Gastrocnemius medialis (tissue), 4 donors: ENCODE results near the gene LEMD1. TPM values are rescaled to one million over a fixed set of nuclear protein-coding genes. Genes with fewer than 3 reads are reported as not detected.
"Not testable (repeated sequence)": the region's sequence is repeated elsewhere in the genome, so short reads cannot be mapped to it uniquely, and the experiment has no call there.

Experiments used
- ATAC-seq, 2 donors: fragments of 150-250 bp; one replicate each; pipeline ENCODE4 v1.9.1; 2016
- DNase-seq, 2 donors: peaks; one replicate each; pipeline ENCODE4 v3.0.0-alpha.2; 2019
- H3K27ac ChIP-seq, 4 donors: fragments of 200-600 bp; sonication (generic); 1 replicate in 1 of 4; 2 replicates in 3 of 4; pipeline ENCODE4 v1.5.1; 2016 to 2018; ENCODE audit warnings: mild to moderate bottlenecking in 2 of 4, moderate library complexity in 1 of 4
- H3K27me3 ChIP-seq, 3 donors: fragments of 200-600 bp; sonication (generic) in 2 of 3; 1 replicate in 1 of 3; 2 replicates in 2 of 3; pipeline versions ENCODE4 v1.5.1 to v1.6.0; 2016 to 2019; ENCODE audit warnings: mild to moderate bottlenecking in 1 of 3, moderate library complexity in 1 of 3
- H3K36me3 ChIP-seq, 2 donors: fragments of 200-600 bp; sonication (generic) in 1 of 2; one replicate each; pipeline ENCODE4 v1.5.1; 2017 to 2018
- H3K4me1 ChIP-seq, 2 donors: fragments of 200-600 bp; sonication (generic) in 1 of 2; one replicate each; pipeline ENCODE4 v1.5.1; 2016 to 2017; ENCODE audit warnings: mild to moderate bottlenecking in 2 of 2
- H3K4me3 ChIP-seq, 4 donors: fragments of 200-600 bp; sonication (generic) in 3 of 4; 1 replicate in 1 of 4; 2 replicates in 3 of 4; pipeline ENCODE4 v1.5.1; 2016 to 2019; ENCODE audit warnings: mild to moderate bottlenecking in 2 of 4
- H3K9me3 ChIP-seq, 3 donors: fragments of 200-600 bp; sonication (generic) in 2 of 3; 1 replicate in 1 of 3; 2 replicates in 2 of 3; pipeline ENCODE4 v1.5.1; 2016 to 2019
- POLR2A ChIP-seq, 2 donors: fragments of 450-650 bp; IDR thresholded peaks; one replicate each; pipeline ENCODE4 v1.6.1; 2017; ENCODE audit warnings: antibody characterized with exemption in 2 of 2, mild to moderate bottlenecking in 2 of 2, moderate library complexity in 2 of 2
- in situ Hi-C, 4 donors: fragments of 200-750 bp; cut with MboI; loops; one replicate each; pipeline versions ENCODE4 v1.15.0 to v1.8.0; 2017; ENCODE audit warnings: low sequenced_read_pairs in 4 of 4
- intact Hi-C: fragments of 100-400 bp; cut with DNase I; formaldehyde crosslinking; loops from one replicate; pipeline ENCODE4 v1.15.1; 2023; ENCODE audit warnings: low total_unique reads
- total RNA-seq, 4 donors: library from RNA; depleted of rRNA; stranded (reverse); fragments of >200 nt; gene quantifications; one replicate each; pipeline versions ENCODE4 v1.1.0 to v1.2.3, GENCODE V29; 2016
- TF ChIP-seq, protein P1 (sequence below), 5 experiments: fragments of 450-650 bp in 3 of 5; fragments of 200-600 bp in 2 of 5; sonication (generic) in 2 of 5; IDR thresholded peaks in 4 of 5; conservative IDR thresholded peaks in 1 of 5; 1 replicate in 4 of 5; 2 replicates in 1 of 5; pipeline ENCODE4 v1.5.1; 2016 to 2019; ENCODE audit warnings: antibody characterized with exemption in 5 of 5, mild to moderate bottlenecking in 3 of 5, moderate library complexity in 3 of 5

Gene LEMD1
- total RNA-seq, 4 donors from 2014 or later: not detected

DNA sequence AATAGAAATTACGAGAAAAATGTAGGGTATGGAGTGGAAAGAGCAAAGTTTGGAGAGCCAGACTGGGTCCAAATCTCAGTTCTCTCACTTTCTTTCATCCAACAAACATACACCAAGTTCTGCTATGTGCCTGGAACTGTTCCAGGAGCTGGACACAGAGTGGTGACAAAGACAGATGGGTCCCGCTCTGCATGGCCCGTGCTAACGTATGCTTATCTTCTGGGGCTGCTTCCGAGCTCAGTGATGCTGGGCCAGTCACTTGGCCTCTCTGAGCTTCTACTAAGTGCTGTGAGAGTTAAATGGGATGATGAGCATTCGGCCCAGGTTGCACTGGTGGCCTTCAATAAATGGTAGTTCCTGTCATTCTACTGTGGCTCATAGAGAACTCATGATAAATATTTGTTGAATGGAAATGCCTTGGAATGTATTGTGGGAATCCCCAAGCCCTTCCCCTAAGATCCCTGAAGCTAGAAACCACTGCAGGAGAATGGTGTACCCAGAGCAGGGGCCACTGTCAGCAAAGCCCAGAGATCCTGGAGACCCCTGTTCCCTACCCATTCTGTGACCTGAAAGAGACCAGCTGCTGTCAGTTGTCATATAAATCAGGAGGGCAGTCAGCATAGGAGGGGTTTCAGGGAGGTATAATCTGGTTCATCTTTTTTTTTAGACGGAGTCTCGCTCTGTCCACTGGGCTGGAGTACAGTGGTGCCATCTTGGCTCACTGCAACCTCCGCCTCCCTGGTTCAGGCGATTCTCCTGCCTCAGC is 3.8 kb downstream of the LEMD1 start:
- ATAC-seq (no peak), DNase-seq (no peak)
- H3K9me3 ChIP-seq: no peaks in the 10 kb centered on the region

DNA sequence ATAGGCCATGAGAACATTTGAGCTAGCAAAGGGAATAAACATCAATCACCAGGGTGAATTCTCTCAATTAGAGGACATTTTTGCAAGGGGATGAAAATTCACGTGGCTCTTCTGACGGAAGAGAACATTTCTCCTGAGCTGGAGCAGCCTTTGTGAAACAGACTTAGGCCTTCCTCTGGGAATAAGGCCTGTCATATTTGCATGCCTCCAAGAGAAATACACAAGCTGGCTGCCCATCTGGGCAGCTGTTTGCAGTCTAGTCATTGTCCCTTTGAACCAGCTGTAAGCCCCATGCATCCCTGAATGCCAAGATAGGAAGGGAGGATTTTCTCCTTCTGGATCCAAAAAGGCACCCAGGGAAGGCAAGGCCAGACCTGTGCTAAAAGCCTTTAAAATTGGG is 5.5 kb downstream of the LEMD1 start:
- H3K4me3 ChIP-seq: no peak overlapping the region
- H3K4me1 ChIP-seq: peaks cover 9% of the 10 kb centered on the region in 2 donors
- in situ Hi-C loops (loop anchor here in 1 of 4 donors (5.0 kb wide), 1 partner anchor 106 kb away; no protein-coding TSS in a partner anchor), intact Hi-C loops (no loop called here)
- H3K27ac ChIP-seq: no peak overlapping the region
- H3K36me3 ChIP-seq: no peaks in the 10 kb centered on the region
- no peaks in the 10 kb centered on the region for H3K9me3 ChIP-seq
- ATAC-seq (no peak), DNase-seq (no peak)
- H3K27me3 ChIP-seq: no peaks in the 10 kb centered on the region
- TF ChIP-seq, protein P1, sequence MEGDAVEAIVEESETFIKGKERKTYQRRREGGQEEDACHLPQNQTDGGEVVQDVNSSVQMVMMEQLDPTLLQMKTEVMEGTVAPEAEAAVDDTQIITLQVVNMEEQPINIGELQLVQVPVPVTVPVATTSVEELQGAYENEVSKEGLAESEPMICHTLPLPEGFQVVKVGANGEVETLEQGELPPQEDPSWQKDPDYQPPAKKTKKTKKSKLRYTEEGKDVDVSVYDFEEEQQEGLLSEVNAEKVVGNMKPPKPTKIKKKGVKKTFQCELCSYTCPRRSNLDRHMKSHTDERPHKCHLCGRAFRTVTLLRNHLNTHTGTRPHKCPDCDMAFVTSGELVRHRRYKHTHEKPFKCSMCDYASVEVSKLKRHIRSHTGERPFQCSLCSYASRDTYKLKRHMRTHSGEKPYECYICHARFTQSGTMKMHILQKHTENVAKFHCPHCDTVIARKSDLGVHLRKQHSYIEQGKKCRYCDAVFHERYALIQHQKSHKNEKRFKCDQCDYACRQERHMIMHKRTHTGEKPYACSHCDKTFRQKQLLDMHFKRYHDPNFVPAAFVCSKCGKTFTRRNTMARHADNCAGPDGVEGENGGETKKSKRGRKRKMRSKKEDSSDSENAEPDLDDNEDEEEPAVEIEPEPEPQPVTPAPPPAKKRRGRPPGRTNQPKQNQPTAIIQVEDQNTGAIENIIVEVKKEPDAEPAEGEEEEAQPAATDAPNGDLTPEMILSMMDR (IDR thresholded peaks at IDR 0.05 in 4 of 5, conservative IDR thresholded peaks at IDR 0.05 in 1 of 5): no peak
- TF ChIP-seq POLR2A (IDR thresholded peaks at IDR 0.05): no peak

More for the DNA sequence above, 3.8 kb downstream of the LEMD1 start:
- Histone ChIP-seq H3K4me1 (peaks cover 17 to 23% of the 10 kb centered on the region in 2 donors), H3K4me3 (no peak overlapping the region), H3K27ac (no peak overlapping the region), H3K27me3 (no peaks in the 10 kb centered on the region), H3K36me3 (no peaks in the 10 kb centered on the region)
- TF ChIP-seq, protein P1 (IDR thresholded peaks at IDR 0.05 in 4 of 5, conservative IDR thresholded peaks at IDR 0.05 in 1 of 5): no peak
- no peak for TF ChIP-seq POLR2A (IDR thresholded peaks at IDR 0.05)
- intact Hi-C loops: no loop called here
- in situ Hi-C loops: loop anchor here in 1 of 4 donors (5.0 kb wide), 1 partner anchor 104 kb away; no protein-coding TSS in a partner anchor

DNA sequence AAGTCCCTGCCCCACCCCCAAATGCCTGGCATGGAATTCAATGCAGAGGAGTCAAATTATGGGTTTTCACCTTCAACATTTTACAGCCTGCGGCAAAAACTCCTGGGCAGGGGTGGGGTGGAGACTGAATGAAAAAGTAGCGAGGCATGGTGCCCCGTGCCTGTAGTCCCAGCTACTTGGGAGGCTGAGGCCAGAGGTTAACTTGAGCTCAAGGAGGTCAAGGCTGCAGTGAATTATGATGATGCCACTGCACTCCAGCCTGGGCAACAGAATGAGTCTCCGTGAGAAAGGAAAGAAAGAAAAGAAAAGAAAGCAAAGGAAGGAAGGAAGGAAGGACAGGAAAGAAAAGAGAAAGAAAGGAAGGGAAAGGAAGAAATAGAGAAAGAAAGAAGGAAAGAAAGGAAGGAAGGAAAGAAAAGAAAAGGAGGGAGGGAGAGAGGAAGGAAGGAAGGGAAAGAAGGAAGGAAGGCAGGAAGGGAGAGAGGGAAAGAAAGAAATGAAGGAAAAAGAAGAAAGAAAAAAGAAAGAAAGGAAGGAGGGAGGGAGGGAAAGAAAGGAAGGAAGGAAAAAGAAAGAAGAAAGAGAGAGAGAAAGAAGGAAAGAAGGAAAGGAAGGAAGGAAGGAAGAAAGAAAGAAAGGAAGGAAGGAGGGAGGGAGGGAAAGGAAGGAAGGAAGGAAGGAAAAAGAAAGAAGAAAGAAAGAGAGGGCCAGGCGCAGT is 11.1 kb downstream of the LEMD1 start:
- no peak for DNase-seq
- no peaks in the 10 kb centered on the region for H3K4me1 ChIP-seq
- no peak for ATAC-seq
- no peaks in the 10 kb centered on the region for H3K36me3 ChIP-seq
- no peaks in the 10 kb centered on the region for H3K9me3 ChIP-seq
- no peaks in the 10 kb centered on the region for H3K27me3 ChIP-seq
- H3K27ac ChIP-seq: no peak overlapping the region
- TF ChIP-seq, protein P1 (IDR thresholded peaks at IDR 0.05 in 4 of 5, conservative IDR thresholded peaks at IDR 0.05 in 1 of 5): no peak
- no peak for TF ChIP-seq POLR2A (IDR thresholded peaks at IDR 0.05)
- H3K4me3 ChIP-seq: no peak overlapping the region
- in situ Hi-C loops (no loop called here), intact Hi-C loops (no loop called here)

DNA sequence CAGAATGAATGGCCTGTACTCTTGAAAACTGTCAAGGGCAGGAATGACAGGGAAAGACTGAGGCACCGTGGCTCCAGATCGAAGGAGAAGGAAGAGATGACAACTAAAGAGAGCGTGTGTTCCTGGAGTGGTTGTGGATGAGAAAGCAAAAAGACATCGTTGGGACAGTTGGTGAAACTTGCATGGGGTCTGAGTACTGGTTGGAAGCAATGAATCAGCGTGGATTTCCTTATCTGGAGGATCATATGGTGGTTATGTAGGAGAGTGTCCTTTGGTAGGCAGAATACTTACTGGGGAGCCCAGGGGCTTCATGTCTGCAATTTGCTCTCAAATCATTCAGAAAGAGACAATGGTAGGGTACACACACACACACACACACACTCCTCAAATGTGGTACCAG is 13.9 kb downstream of the LEMD1 start:
- H3K27me3 ChIP-seq: no peaks in the 10 kb centered on the region
- H3K27ac ChIP-seq: no peak overlapping the region
- H3K4me3 ChIP-seq: no peak overlapping the region
- ATAC-seq (no peak), DNase-seq (no peak)
- in situ Hi-C loops (no loop called here), intact Hi-C loops (no loop called here)
- H3K36me3 ChIP-seq: no peaks in the 10 kb centered on the region
- no peaks in the 10 kb centered on the region for H3K9me3 ChIP-seq
- H3K4me1 ChIP-seq: no peaks in the 10 kb centered on the region
- TF ChIP-seq, protein P1 (IDR thresholded peaks at IDR 0.05 in 4 of 5, conservative IDR thresholded peaks at IDR 0.05 in 1 of 5): no peak
- no peak for TF ChIP-seq POLR2A (IDR thresholded peaks at IDR 0.05)

DNA sequence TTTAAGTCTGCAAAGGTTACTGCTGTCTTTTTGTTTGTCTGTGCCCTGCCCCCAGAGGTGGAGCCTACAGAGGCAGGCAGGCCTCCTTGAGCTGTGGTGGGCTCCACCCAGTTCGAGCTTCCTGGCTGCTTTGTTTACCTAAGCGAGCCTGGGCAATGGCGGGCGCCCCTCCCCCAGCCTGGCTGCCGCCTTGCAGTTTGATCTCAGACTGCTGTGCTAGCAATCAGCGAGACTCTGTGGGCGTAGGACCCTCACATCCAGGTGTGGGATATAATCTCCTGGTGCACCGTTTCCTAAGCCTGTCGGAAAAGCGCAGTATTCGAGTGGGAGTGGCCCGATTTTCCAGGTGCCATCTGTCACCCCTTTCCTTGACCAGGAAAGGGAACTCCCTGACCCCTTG is 15.6 kb downstream of the LEMD1 start:
- DNase-seq, ATAC-seq, in situ Hi-C loops, H3K27me3 ChIP-seq, H3K4me3 ChIP-seq, intact Hi-C loops, H3K36me3 ChIP-seq, H3K27ac ChIP-seq, H3K9me3 ChIP-seq, H3K4me1 ChIP-seq: not testable (repeated sequence)

DNA sequence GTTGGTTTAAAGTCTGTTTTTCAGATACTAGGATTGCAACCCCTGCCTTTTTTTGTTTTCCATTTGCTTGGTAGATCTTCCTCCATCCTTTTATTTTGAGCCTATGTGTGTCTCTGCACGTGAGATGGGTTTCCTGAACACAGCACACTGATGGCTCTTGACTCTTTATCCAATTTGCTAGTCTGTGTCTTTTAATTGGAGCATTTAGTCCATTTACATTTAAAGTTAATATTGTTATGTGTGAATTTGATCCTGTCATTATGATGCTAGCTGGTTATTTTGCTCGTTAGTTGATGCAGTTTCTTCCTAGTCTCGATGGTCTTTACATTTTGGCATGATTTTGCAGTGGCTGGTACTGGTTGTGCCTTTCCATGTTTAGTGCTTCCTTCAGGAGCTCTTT is 17.4 kb downstream of the LEMD1 start:
- H3K4me3 ChIP-seq, ATAC-seq, H3K9me3 ChIP-seq, H3K27ac ChIP-seq, intact Hi-C loops, H3K27me3 ChIP-seq, H3K36me3 ChIP-seq, DNase-seq, H3K4me1 ChIP-seq, in situ Hi-C loops: not testable (repeated sequence)
